GM23248 (cell line): ENCODE results near the gene CD6. TPM values are rescaled to one million over a fixed set of nuclear protein-coding genes. Genes with fewer than 3 reads are reported as not detected.

Experiments used
- DNase-seq: peaks from one replicate; pipeline ENCODE4 v3.0.0-alpha.2; 2015
- H2AFZ ChIP-seq: fragments of 200-600 bp; sonication (generic); 2 replicates; pipeline ENCODE4 v1.6.1; 2016; ENCODE audit warnings: antibody characterized with exemption
- H3F3A ChIP-seq: fragments of 200-600 bp; sonication (generic); 2 replicates; pipeline ENCODE4 v1.6.1; 2016; ENCODE audit warnings: mild to moderate bottlenecking, antibody characterized with exemption, mixed run types; ENCODE audit not compliant: insufficient read depth
- H3K27ac ChIP-seq: fragments of 200-600 bp; sonication (generic); 2 replicates; pipeline ENCODE4 v1.5.1; 2016; ENCODE audit warnings: mild to moderate bottlenecking
- H3K27me3 ChIP-seq: fragments of 200-600 bp; sonication (generic); replicated peaks from 2 replicates; pipeline ENCODE4 v1.6.1; 2016; ENCODE audit warnings: mild to moderate bottlenecking; ENCODE audit not compliant: insufficient read depth
- H3K36me3 ChIP-seq: fragments of 200-600 bp; sonication (generic); 2 replicates; pipeline ENCODE4 v1.6.1; 2016; ENCODE audit warnings: low read depth, mild to moderate bottlenecking
- H3K4me1 ChIP-seq: fragments of 200-600 bp; sonication (generic); 2 replicates; pipeline ENCODE4 v1.6.1; 2016; ENCODE audit warnings: mild to moderate bottlenecking; ENCODE audit not compliant: insufficient read depth
- H3K4me2 ChIP-seq: fragments of 200-600 bp; sonication (generic); one replicate; pipeline ENCODE4 v1.6.1; 2016; ENCODE audit warnings: mild to moderate bottlenecking; ENCODE audit not compliant: unreplicated experiment
- H3K4me3 ChIP-seq: fragments of 200-600 bp; sonication (generic); 2 replicates; pipeline ENCODE4 v1.5.1; 2016; ENCODE audit warnings: mild to moderate bottlenecking
- H3K79me2 ChIP-seq: fragments of 200-600 bp; sonication (generic); 2 replicates; pipeline ENCODE4 v1.6.1; 2016; ENCODE audit warnings: mild to moderate bottlenecking; ENCODE audit not compliant: insufficient read depth
- H3K9ac ChIP-seq: fragments of 200-600 bp; sonication (generic); 2 replicates; pipeline ENCODE4 v1.6.1; 2016; ENCODE audit warnings: mild to moderate bottlenecking
- H3K9me2 ChIP-seq: fragments of 200-600 bp; sonication (generic); 2 replicates; pipeline ENCODE4 v1.6.1; 2016; ENCODE audit warnings: mixed run types, mild to moderate bottlenecking, moderate library complexity; ENCODE audit not compliant: insufficient read depth
- H3K9me3 ChIP-seq: fragments of 200-600 bp; sonication (generic); one replicate; pipeline ENCODE4 v1.6.1; 2017; ENCODE audit warnings: low read depth
- H4K20me1 ChIP-seq: fragments of 200-600 bp; sonication (generic); 2 replicates; pipeline ENCODE4 v1.6.0; 2016; ENCODE audit not compliant: insufficient read depth
- EZH2 ChIP-seq: fragments of 200-600 bp; sonication (generic); IDR thresholded peaks from 2 replicates; pipeline ENCODE4 v1.6.1; 2018; ENCODE audit warnings: antibody characterized with exemption, mild to moderate bottlenecking; ENCODE audit not compliant: insufficient read depth, poor library complexity, severe bottlenecking
- EZH2phosphoT487 ChIP-seq: fragments of 200-600 bp; sonication (generic); IDR thresholded peaks from 2 replicates; pipeline ENCODE4 v1.6.1; 2018; ENCODE audit warnings: antibody characterized with exemption, moderate library complexity, mild to moderate bottlenecking, low read depth; ENCODE audit not compliant: insufficient read depth
- WGBS, 2 experiments: methylation state at CpG; one replicate each; pipeline ENCODE4 v1.1.6; 2015 to 2017; ENCODE audit warnings: low lambda C conversion rate in 2 of 2, low coverage in 1 of 2; ENCODE audit errors: missing lambda C conversion rate in 2 of 2; 5-methylcytosine and 5-hydroxymethylcytosine counted together
- in situ Hi-C: fragments of 300-500 bp; cut with MboI; formaldehyde crosslinking; loops from 2 replicates; pipeline ENCODE4 v1.15.0; 2020
- polyA plus RNA-seq: library from polyadenylated mRNA; unstranded; fragments of >200 nt; fragmentation: Nextera tagmentation; extraction: Ambion mirVana; gene quantifications from 2 replicates; pipeline ENCODE4 v1.2.1, GENCODE V29; 2016
- small RNA-seq: library from RNA; depleted of rRNA; stranded (forward); fragments of <200 nt; gene quantifications from one replicate; pipeline ENCODE3, GENCODE V24; 2014; ENCODE audit warnings: low read depth, low replicate concordance
- total RNA-seq: library from RNA; depleted of rRNA; stranded (reverse); fragments of >200 nt; shearing (Covaris generic); gene quantifications from 2 replicates; pipeline ENCODE4 v1.2.3, GENCODE V29; 2014; rRNA removed

The CD6 gene
- total and polyA plus RNA-seq, 2 experiments from 2014 or later: not detected

DNA sequence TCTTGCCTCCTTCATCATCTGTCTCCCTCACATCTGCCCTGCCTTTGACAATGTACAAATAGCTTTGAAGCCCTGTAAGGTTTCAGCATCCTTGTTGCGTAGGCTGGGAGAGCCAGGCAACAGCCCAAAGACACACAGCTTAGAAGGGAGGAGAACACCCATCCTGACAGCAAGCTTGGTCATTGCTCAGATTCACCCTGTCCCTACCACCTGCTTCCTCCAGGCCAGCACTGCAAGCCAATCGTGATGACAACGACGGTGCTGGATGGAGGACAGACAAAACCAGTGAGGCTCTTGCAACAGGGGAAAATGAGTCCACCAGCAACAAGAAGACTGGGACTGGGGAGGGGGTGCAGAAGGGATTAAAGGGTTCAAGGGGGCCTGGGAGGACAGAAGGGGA, 97.9 kb downstream of the CD6 start:
- Histone ChIP-seq H3K9ac (no peak overlapping the region), H3F3A (no peaks in the 10 kb centered on the region), H3K27me3 (peaks cover 7% of the 10 kb centered on the region), H3K4me1 (no peaks in the 10 kb centered on the region), H3K27ac (no peak overlapping the region), H3K9me2 (no peaks in the 10 kb centered on the region), H3K9me3 (no peaks in the 10 kb centered on the region), H3K36me3 (no peaks in the 10 kb centered on the region), H2AFZ (no peak overlapping the region), H3K79me2 (no peaks in the 10 kb centered on the region), H4K20me1 (no peaks in the 10 kb centered on the region), H3K4me2 (no peak overlapping the region), H3K4me3 (no peak overlapping the region)
- no peak for TF ChIP-seq EZH2
- no peak for TF ChIP-seq EZH2phosphoT487
- no peak for DNase-seq
- in situ Hi-C loops: no loop called here
- 46 to 50% methylated on average over 4 of the region's 4 CpGs for WGBS, 2 experiments

Small RNAs within 50 kb of the gene (small RNA-seq; reads per million reads assigned to genes)
- gene RNU6-933P: not detected

Other genes starting within 250 kb of the CD6 start
- not detected in 2 replicates for gene MS4A18, start 247.0 kb upstream of the CD6 start, total RNA-seq
- gene MS4A18, start 247.0 kb upstream of the CD6 start, polyA plus RNA-seq: not detected in 2 replicates
- gene MS4A15, start 214.8 kb upstream of the CD6 start, total RNA-seq: not detected in 2 replicates
- gene MS4A15, start 214.8 kb upstream of the CD6 start, polyA plus RNA-seq: not detected in 2 replicates
- gene MS4A10, start 186.3 kb upstream of the CD6 start, total RNA-seq: not detected in 2 replicates
- not detected in 2 replicates for gene MS4A10, start 186.3 kb upstream of the CD6 start, polyA plus RNA-seq
- 8.2 and 10.7 TPM in 2 replicates for gene CCDC86, start 129.6 kb upstream of the CD6 start, total RNA-seq
- gene CCDC86, start 129.6 kb upstream of the CD6 start, polyA plus RNA-seq: 37.6 and 38.0 TPM in 2 replicates
- not detected in 2 replicates for gene PTGDR2, start 115.7 kb upstream of the CD6 start, total RNA-seq
- 0.06 TPM in 2 replicates for gene PTGDR2, start 115.7 kb upstream of the CD6 start, polyA plus RNA-seq
- 1.3 and 5.3 TPM in 2 replicates for gene ZP1, start 104.1 kb upstream of the CD6 start, total RNA-seq
- gene ZP1, start 104.1 kb upstream of the CD6 start, polyA plus RNA-seq: 0.51 and 1.0 TPM in 2 replicates
- gene PRPF19, start 65.1 kb upstream of the CD6 start, total RNA-seq: 47.9 and 58.9 TPM in 2 replicates
- 17.4 and 19.1 TPM in 2 replicates for gene PRPF19, start 65.1 kb upstream of the CD6 start, polyA plus RNA-seq
- 27.2 and 35.9 TPM in 2 replicates for gene TMEM109, start 57.5 kb upstream of the CD6 start, total RNA-seq
- gene TMEM109, start 57.5 kb upstream of the CD6 start, polyA plus RNA-seq: 95.2 and 97.9 TPM in 2 replicates
- gene TMEM132A, start 47.2 kb upstream of the CD6 start, total RNA-seq: 27.2 and 28.2 TPM in 2 replicates
- gene TMEM132A, start 47.2 kb upstream of the CD6 start, polyA plus RNA-seq: 10.1 and 12.2 TPM in 2 replicates
- 0.51 and 2.2 TPM in 2 replicates for gene SLC15A3, start 19.5 kb upstream of the CD6 start, total RNA-seq
- 1.1 and 1.5 TPM in 2 replicates for gene SLC15A3, start 19.5 kb upstream of the CD6 start, polyA plus RNA-seq
- not detected in 2 replicates for gene CD5, start 130.8 kb downstream of the CD6 start, total RNA-seq
- not detected in 2 replicates for gene CD5, start 130.8 kb downstream of the CD6 start, polyA plus RNA-seq
- 13.4 and 18.7 TPM in 2 replicates for gene VPS37C, start 189.7 kb downstream of the CD6 start, total RNA-seq
- 12.1 and 13.1 TPM in 2 replicates for gene VPS37C, start 189.7 kb downstream of the CD6 start, polyA plus RNA-seq
- not detected in 2 replicates for gene PGA3, start 231.8 kb downstream of the CD6 start, total RNA-seq
- gene PGA3, start 231.8 kb downstream of the CD6 start, polyA plus RNA-seq: 0.29 TPM in 1 of 2 replicates, not detected in the other